T-helper 1 cell (primary cell): Measurements from ENCODE around the gene POLDIP2.

Experiments
- DNase-seq, 5 donors: peaks; one replicate each; pipeline ENCODE4 v3.0.0-alpha.2; 2012 to 2020
- total RNA-seq, 4 donors: gene quantifications; one replicate each; lab custom pipeline; 2026; lab: John Stamatoyannopoulos, UW

POLDIP2 gene
- 27.2 to 33.2 (median 30.2) reads per million in 4 donors for total RNA-seq

DNA sequence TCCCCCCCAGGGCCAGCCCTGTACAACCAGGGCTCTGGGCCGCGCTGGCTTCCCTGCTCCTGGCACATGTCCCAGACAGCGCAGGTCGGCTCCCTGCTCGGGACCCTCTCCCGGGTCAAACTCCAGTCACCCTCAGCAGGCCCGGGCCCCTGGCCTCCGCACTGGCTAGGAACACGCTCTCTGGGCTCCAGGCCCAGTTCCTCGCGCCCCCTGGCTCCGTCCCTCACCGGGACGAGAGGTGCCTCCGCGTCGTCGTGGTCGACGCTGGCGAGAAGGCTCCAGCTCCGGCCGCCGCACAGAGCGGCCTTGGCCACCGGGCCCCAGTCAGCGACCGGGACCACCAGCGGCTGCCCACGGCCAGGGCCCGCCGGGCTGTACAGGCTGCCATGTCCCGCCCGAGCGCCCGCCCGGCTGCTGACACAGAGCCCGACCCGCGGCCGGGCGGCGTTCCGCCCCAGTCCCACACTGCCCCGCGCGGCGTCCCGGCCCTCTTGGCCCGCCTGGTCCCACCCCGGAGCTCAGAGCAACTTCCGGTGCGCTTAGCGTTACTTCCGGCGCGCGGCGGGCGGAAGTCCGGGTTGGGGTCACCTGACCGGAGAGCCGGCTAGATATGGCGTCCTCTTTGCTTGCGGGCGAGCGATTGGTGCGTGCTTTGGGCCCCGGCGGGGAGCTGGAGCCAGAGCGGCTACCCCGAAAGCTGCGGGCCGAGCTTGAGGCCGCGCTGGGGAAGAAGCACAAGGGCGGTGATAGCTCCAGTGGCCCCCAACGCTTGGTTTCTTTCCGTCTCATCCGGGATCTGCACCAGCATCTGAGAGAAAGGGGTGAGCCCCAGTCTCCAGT, at the start of gene POLDIP2:
POLDIP2 (minus strand) TSS at position 467 of the 840 bp plus-strand sequence; CDS start at position 388, 79 bp downstream.
- peak; percentile 91 to 96 (median 93) for DNase-seq

- DNase-seq = no peak
Measured at GRCh38 chr17:28406473-28406814, 49.1 kb upstream of the POLDIP2 start.

DNA sequence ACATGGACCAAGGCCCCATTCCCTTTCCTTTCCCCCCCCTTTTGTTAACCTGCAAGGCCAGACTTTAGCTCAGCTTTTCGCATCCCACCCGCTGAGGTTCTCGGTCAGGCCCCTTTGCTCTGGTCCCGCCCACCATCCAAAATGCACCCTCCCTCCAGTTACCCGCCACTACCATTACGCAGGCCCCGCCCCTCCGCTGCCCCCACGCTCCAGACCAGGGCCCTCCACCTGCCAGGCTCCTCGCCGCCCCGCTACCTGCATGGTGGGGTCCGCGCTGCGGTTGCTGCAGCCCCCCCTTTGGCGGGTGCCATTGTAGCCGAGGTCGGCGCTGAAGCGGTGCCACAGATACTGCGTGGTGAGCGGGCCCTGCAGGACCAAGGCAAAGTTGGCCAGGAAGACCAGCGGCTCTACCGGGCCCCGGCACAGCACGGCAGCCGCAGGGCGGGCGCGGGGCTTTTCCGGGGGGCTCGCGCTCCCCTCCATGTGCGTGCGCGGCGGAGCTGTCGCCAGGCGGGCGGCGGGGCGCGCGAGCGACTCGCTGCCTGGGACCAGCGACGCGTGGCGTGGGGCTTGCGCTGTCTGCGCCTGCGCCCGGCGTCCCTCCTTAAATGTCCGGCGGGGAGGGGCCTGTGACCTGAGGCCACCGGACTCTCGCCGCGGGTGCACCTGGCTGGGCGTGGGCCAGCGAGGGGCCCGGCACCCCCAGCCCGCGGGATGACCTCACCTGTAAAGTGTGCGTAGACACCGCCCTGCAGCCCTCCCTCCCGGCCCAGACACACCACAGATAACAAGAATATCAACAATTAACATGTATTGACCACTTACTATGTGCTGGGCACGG, 48.5 kb upstream of the POLDIP2 start, which contains the start of gene SLC46A1:
SLC46A1 (minus strand) TSS at position 581 of the 841 bp plus-strand sequence; CDS start at position 483, 98 bp downstream.
- DNase-seq = peak in 1 of 5 donors; percentile 18

GRCh38 chr17:28404812-28405570, 47.7 kb upstream of the POLDIP2 start:
- DNase-seq = no peak

GRCh38 chr17:28404461-28404811, 47.1 kb upstream of the POLDIP2 start:
- no peak for DNase-seq

DNA sequence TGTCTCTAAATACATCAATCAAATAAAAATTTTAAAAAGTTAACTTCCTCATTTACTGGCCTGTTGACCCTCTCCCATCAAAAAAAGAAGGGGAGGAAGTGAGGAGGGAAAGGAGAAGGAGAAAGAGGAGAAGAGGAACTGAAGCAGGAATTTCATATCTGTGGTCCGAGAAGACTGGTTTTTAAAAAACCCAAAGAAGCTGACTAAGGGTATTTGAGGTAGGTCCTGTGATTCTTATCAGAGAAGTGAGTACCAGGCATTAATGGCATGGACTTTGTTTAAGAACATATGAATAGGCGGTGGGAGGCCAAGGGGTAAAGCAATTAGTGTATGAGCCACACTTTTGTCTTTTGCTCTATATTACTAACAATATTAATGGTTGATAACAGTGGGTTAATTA, 46.7 kb upstream of the POLDIP2 start:
- DNase-seq = no peak

DNA sequence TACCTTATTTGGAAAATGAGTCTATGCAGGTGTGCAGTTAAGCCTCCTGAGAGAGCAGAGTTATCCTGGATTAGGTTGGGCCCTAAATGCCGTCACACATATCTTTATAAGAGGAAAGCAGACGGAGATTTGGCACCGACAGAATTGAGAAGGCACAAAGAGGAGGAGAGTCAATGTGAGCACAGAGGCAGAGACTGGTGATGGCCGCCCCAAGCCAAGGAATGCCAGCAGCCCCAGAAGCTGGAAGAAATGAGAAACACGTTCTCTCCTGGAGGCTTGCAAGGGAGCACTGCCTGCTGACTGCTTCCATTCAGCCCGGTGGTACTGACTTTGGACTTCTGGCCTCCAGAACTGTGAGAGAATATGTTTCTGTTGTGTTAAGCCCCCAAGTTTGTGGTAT, 45.5 kb upstream of the POLDIP2 start:
- DNase-seq = no peak

GRCh38 chr17:28402224-28402630, 44.9 kb upstream of the POLDIP2 start:
- DNase-seq = no peak

DNA sequence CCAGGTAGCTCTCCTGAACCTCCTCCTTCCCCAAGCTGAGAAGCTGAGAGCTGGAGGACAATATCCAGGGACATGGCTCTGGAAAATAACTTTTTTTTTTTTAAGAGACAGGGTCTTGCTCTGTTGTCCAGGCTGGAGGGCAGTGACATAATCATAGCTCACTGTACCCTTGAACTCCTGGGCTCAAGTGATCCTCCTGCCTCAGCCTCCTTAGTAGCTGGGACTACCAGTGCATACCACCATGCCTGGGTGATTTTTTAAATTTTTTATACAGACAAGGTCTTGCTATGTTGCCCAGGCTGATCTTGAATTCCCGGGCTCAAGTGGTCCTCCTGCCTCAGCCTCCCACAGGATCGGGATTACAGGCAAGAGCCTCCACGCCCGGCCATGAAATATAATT, 42.5 kb upstream of the POLDIP2 start:
- DNase-seq = no peak

- DNase-seq = no peak
Measured at GRCh38 chr17:28398280-28398981, 41.1 kb upstream of the POLDIP2 start.

DNA sequence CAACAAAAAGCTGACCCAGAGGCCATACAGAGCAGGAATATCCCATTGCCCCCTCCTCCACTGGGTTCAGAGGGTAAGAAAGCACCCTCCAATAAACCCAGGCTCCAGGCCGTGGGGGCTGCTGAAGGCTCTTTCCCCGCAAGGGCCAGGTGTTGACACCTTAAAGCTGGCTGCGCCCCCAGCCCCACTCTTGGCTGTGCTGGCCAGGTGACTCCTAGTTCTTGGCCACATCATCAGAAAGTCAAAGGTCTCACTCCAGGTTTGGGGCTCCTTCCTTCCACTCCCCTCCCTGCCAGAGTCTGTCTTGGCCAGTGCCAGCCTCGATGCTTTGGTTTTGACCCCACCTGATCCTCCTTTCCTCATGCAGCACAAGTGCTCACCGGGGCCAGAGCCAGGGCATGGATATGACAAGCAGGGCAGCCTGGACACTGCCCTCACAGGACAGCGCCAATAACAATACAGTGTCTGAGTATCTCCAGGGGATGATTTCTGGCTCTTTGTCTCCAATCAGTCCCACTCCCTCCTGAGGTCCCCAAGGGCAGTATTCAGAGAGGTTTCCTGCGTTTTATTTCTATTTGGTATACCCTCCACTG, 40.5 kb upstream of the POLDIP2 start:
- DNase-seq = no peak

DNA sequence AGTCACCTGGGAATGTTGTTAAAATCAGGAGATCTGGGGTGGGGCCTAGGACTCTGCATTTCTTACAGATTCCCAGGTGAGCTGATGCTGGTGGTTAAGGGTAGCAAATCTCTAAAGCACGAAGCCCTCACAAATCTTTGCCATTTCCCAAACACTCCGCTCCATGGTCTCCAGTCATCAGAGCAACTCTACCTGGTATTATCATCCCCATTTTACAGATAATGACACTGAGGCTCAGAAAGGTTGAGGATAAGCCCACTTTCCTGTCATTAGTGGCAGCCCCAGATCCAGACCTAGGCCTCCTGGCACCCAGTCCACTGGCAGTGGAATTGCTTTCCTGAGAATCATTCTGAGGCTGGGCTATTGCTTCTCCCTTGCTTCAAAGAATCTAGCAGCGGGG, 39.9 kb upstream of the POLDIP2 start:
- no peak for DNase-seq

DNA sequence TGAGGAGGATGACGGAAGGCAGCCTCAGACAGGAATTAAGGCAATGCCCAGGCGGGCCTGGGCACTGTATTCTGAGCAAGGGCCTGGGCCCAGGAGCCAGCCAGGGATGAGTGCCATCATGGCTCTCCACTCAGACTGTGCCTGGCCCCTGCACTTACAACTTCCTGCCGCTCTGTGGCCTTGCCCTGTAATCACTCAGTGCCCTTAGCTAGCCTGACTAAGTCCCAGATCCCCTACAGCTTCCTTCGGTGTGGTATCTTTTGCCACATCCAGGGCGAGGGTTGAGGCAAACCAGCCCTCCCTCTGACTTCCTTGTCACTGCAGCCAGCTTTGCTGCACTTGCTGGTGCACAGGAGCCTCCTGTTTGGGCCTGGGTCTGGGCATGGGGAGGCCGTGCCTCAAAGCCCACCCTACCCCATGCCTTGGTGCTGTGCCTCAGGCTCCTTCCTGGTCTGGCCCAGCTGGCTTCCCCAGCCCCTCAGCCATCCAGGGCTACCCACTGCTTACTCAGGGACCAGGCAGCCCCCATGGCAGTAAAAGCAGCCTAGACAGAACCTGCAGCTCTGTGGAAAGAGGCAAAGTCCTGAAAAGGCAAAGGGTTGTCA, 39.4 kb upstream of the POLDIP2 start:
- no peak for DNase-seq

DNA sequence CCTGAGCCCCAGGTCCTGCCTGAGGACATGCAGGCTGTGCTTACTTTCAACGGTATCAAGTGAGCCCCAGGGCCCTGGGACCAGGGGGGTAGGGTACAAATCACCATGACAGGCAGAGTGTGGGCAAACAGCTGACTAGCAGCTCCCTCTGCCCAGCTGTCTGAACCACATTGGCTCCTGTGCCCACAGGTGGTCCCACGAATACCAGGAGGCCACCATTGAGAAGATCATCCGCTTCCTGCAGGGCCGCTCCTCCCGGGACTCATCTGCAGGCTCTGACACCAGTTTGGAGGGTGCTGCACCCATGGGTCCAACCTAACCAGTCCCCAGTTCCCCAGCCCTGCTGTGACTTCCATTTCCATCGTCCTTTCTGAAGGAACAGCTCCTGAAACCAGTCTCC, 38.6 kb upstream of the POLDIP2 start:
- no peak for DNase-seq

DNA sequence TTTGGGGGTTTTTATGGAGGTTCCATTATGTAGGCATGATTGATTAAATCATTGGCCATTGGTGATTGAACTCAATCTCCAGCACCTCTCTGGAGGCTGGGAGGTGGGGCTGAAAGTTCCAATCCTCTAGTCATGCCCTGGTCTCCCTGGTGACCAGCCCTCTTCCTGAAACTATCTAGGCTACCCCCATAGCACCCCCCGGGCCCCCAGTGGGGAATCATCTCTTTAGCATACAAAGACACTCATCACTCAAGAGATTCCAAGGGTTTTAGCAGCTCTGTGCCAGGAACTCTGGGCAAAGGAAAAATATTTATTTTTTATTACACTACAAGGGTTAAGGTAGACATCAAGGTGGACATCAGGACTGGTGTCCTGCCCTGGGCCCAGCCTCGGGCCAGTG, 38.1 kb upstream of the POLDIP2 start:
- DNase-seq = no peak

DNA sequence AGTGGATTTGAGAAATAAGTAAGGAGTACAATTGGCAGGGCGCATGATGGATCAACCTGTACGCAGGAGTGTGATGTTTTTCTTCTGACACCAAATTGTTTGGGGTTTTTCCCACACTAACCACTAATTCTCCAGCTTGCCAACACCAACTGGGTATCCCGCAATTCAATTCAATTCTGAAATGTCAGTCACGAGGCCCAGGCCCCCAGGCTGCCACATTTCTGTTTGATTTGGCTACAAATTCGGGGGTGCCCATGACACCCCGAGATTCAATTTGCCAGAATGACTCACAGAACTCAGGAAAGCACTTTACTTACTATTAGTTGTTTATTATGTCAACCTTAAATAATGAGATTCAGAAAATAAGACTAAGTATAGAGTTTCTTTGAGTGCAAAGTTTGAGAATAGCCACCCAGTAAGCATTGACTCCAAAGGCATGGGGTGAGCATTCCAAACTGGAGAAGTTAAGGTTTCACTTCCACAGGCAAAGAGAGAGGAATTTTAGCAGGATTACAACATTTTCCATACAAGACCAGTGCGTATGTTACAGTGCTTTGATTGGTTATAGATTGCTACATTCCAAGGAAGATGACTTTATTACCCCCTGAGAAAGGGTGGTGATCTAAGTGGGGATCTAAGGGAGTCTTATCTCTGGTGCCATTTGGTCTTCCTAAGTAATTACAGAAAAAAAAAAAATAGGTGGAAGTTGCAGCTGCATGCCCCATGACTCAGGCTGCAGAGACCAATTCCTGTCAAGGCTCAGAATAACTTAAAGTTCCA, 37.2 kb upstream of the POLDIP2 start:
- DNase-seq = no peak

DNA sequence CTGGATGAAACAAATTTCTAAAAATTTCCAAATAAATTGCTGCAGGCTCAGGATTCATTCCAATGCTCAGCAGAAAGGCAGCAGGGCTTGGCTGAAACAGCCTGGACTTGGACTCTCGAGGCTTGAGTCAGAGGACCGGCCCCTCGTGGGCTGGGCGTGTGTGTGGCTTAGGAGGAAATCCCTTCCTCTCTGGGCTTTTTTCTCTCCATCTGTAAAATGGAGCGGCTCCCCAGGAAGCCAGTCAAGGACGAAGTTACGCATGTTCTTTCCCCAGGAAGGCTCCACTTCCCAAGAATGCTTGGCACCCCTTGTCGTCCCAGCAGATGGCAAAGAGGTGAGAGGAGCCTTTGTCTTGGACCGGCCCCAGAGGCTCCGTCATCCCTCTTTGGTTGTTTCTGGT, 35.2 kb upstream of the POLDIP2 start:
- no peak for DNase-seq

GRCh38 chr17:28391401-28391800, 34.1 kb upstream of the POLDIP2 start:
- DNase-seq = no peak

DNA sequence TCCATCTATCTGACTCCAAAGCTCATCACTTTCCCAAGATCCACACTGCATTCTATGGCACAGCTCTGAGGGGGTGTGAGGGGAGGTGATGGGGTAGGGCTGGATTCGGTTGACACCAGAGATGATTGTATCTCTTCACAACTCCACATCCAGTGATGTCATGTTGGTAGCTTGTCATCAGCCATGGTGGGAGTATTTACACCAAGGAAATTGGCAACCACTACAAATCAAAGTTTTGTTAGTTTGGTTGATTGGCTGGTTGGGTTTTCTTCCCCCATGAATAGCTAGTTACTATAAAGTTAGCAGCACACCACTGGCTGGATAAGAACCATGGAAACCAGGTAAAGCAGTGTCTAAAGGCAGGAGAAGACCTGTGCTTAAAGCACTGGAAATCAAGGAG, 33.7 kb upstream of the POLDIP2 start:
- no peak for DNase-seq

- no peak for DNase-seq
Measured at GRCh38 chr17:28390563-28390962, 33.2 kb upstream of the POLDIP2 start.

GRCh38 chr17:28390141-28390540, 32.8 kb upstream of the POLDIP2 start:
- no peak for DNase-seq
